HCT116 (cell line): ENCODE results near the gene ZNF74. TPM values are rescaled to one million over a fixed set of nuclear protein-coding genes. Genes with fewer than 3 reads are reported as not detected.
"Not testable (repeated sequence)": the region's sequence is repeated elsewhere in the genome, so short reads cannot be mapped to it uniquely, and the experiment has no call there.

Experiments used
- ATAC-seq: fragments of 200-7000 bp; cut with Tn5 transposase; 2 replicates; pipeline ENCODE4 v1.9.1; 2020; ENCODE audit warnings: mild to moderate bottlenecking, moderate library complexity
- BruUV-seq: library from RNA; stranded (reverse); fragments of 400-500 nt; replicated peaks from 2 replicates; lab custom pipeline; 2021; lab: Mats Ljungman, UMichigan
- CTCF ChIA-PET: fragments of 300-600 bp; sonication (Branson Sonifier 250); formaldehyde crosslinking; loops from one replicate; lab custom pipeline; 2021; ENCODE audit warnings: antibody characterized with exemption; lab: Charles Lee
- POLR2A ChIA-PET: fragments of 300-600, 350-600 bp; sonication (Branson Sonifier 250); formaldehyde crosslinking; loops from one replicate; lab custom pipeline; 2021; ENCODE audit warnings: antibody characterized with exemption; lab: Charles Lee
- RAD21 ChIA-PET, 2 experiments: fragments of 300-600 bp; sonication (Branson Sonifier 250); formaldehyde crosslinking; loops; one replicate each; lab custom pipeline; 2023; ENCODE audit warnings: low total read pairs in 2 of 2; ENCODE audit not compliant: uncharacterized antibody in 2 of 2, unreplicated experiment in 2 of 2, low non-redundant PET in 1 of 2; lab: Charles Lee
- DNase-seq: peaks from one replicate; pipeline ENCODE4 v3.0.0-alpha.2; 2010; ENCODE audit warnings: low read depth, low spot score
- H2AFZ ChIP-seq: fragments of 200-600 bp; shearing (Covaris generic), sonication (generic); 2 replicates; pipeline ENCODE4 v1.6.1; 2017; ENCODE audit warnings: low read depth, mixed run types, mixed read lengths, antibody characterized with exemption, low read length; ENCODE audit not compliant: poor library complexity, severe bottlenecking
- H3K27ac ChIP-seq: 2 replicates; pipeline ENCODE4 v1.5.1; 2012; ENCODE audit warnings: low read depth, low read length
- H3K27me3 ChIP-seq: fragments of 200-600 bp; sonication (generic); 2 replicates; pipeline ENCODE4 v1.6.1; 2016; ENCODE audit warnings: mixed run types, low read length, mixed read lengths; ENCODE audit not compliant: insufficient read depth
- H3K36me3 ChIP-seq, 2 experiments: fragments of 200-500 bp in 1 of 2; fragments of 200-600 bp in 1 of 2; sonication (Bioruptor generic) in 1 of 2; sonication (generic) in 1 of 2; 2 replicates each; pipeline versions ENCODE4 v1.5.1 to v1.6.1; 2014 to 2016; ENCODE audit warnings: low read length in 2 of 2, inconsistent platforms in 1 of 2, mixed read lengths in 1 of 2, mixed run types in 1 of 2; ENCODE audit not compliant: insufficient read depth in 2 of 2, control insufficient read depth in 1 of 2
- H3K4me1 ChIP-seq, 2 experiments: fragments of 200-600 bp in 1 of 2; sonication (generic) in 1 of 2; 2 replicates each; pipeline versions ENCODE4 v1.5.1 to v1.6.1; 2012 to 2017; ENCODE audit warnings: low read length in 2 of 2, inconsistent platforms in 1 of 2, mild to moderate bottlenecking in 1 of 2, mixed read lengths in 1 of 2, mixed run types in 1 of 2, moderate library complexity in 1 of 2; ENCODE audit not compliant: insufficient read depth in 2 of 2, control insufficient read depth in 1 of 2
- H3K4me2 ChIP-seq: fragments of 200-600 bp; sonication (generic); 2 replicates; pipeline ENCODE4 v1.6.1; 2017; ENCODE audit warnings: mixed run types, low read length, mixed read lengths
- H3K4me3 ChIP-seq, 2 experiments: fragments of 200-600 bp in 1 of 2; sonication (generic) in 1 of 2; replicated peaks in 1 of 2; 2 replicates each; pipeline ENCODE4 v1.5.1; 2011 to 2016; ENCODE audit warnings: low read length in 2 of 2, control low read depth in 1 of 2, low read depth in 1 of 2, mild to moderate bottlenecking in 1 of 2, mixed read lengths in 1 of 2, mixed run types in 1 of 2
- H3K79me2 ChIP-seq: fragments of 200-600 bp; sonication (generic); 2 replicates; pipeline ENCODE4 v1.6.1; 2017; ENCODE audit warnings: mild to moderate bottlenecking, mixed run types, low read length, moderate library complexity, mixed read lengths; ENCODE audit not compliant: insufficient read depth
- H3K9ac ChIP-seq: fragments of 200-600 bp; sonication (generic); 2 replicates; pipeline ENCODE4 v1.6.1; 2016; ENCODE audit warnings: low read length, mixed read lengths
- H3K9me2 ChIP-seq: fragments of 200-600 bp; sonication (generic), shearing (Covaris generic); 2 replicates; pipeline ENCODE4 v1.6.1; 2017; ENCODE audit warnings: mixed run types, mild to moderate bottlenecking, moderate library complexity; ENCODE audit not compliant: insufficient read depth
- H3K9me3 ChIP-seq, 2 experiments: fragments of 200-500 bp in 1 of 2; fragments of 200-600 bp in 1 of 2; sonication (Bioruptor generic) in 1 of 2; sonication (generic) in 1 of 2; 2 replicates each; pipeline ENCODE4 v1.6.1; 2014 to 2017; ENCODE audit warnings: low read length in 2 of 2, mixed read lengths in 2 of 2, inconsistent platforms in 1 of 2, low read depth in 1 of 2, mild to moderate bottlenecking in 1 of 2, mixed run types in 1 of 2, moderate library complexity in 1 of 2; ENCODE audit not compliant: control insufficient read depth in 1 of 2, insufficient read depth in 1 of 2
- H4K20me1 ChIP-seq: fragments of 200-600 bp; sonication (generic), shearing (Covaris generic); 2 replicates; pipeline ENCODE4 v1.6.1; 2017; ENCODE audit warnings: mixed run types, mild to moderate bottlenecking, moderate library complexity; ENCODE audit not compliant: insufficient read depth
- EGR1 ChIP-seq: IDR thresholded peaks from 2 replicates; pipeline ENCODE4 v1.6.1; 2012; ENCODE audit warnings: low read depth
- JUND ChIP-seq: IDR thresholded peaks from 2 replicates; pipeline ENCODE4 v1.6.1; 2012
- MAX ChIP-seq: IDR thresholded peaks from 2 replicates; pipeline ENCODE4 v1.6.1; 2012
- POLR2AphosphoS5 ChIP-seq: IDR thresholded peaks from 2 replicates; pipeline ENCODE4 v1.6.1; 2011; ENCODE audit warnings: mild to moderate bottlenecking, low read depth, low read length, moderate library complexity
- RAD21 ChIP-seq: IDR thresholded peaks from 2 replicates; pipeline ENCODE4 v1.6.1; 2012; ENCODE audit warnings: low read depth, mild to moderate bottlenecking
- SRF ChIP-seq: IDR thresholded peaks from 2 replicates; pipeline ENCODE4 v1.6.1; 2012; ENCODE audit warnings: low read depth
- YY1 ChIP-seq: IDR thresholded peaks from 2 replicates; pipeline ENCODE4 v1.6.1; 2011; ENCODE audit warnings: low read length, low read depth, moderate library complexity, mild to moderate bottlenecking; ENCODE audit not compliant: insufficient replicate concordance; ENCODE audit errors: extremely low read depth
- ZNF274 ChIP-seq: fragments of 200-500 bp; sonication (Bioruptor generic); IDR thresholded peaks from 2 replicates; pipeline ENCODE4 v1.6.1; 2014; ENCODE audit warnings: mild to moderate bottlenecking, low read depth, low read length, inconsistent platforms
- intact Hi-C: fragments of 100-400 bp; cut with micrococcal nuclease; formaldehyde crosslinking; loops from 2 replicates; pipeline ENCODE4 v1.10.0; 2022
- total RNA-seq: library from RNA; stranded (reverse); gene quantifications from one replicate; pipeline ENCODE4 v1.2.1, GENCODE V29; 2021; ENCODE audit not compliant: unreplicated experiment

ZNF74 gene
- total RNA-seq, 1 experiment from 2014 or later: 15.4 TPM

GRCh38 chr22:20449819-20450550 lies 56.0 kb downstream of the ZNF74 start (continued):
- TF ChIP-seq SRF (no peak), EGR1 (no peak), YY1 (no peak), ZNF274 (no peak), JUND (no peak), POLR2AphosphoS5 (no peak)

- no peak overlapping the region for H3K4me3 ChIP-seq
- BruUV-seq: no TSS peak
- no peaks in the 10 kb centered on the region for H3K9me3 ChIP-seq
- H3K36me3 ChIP-seq: no peaks in the 10 kb centered on the region; a peak in 1 of 4 replicates
- DNase-seq: no peak
- ChIA-PET POLR2A (no interaction called here), RAD21 (no interaction called here), CTCF (no interaction called here)
- H3K4me1 ChIP-seq: no peaks in the 10 kb centered on the region
- H3K27ac ChIP-seq: no peak overlapping the region
- no peaks in the 10 kb centered on the region for H3K9me2 ChIP-seq
- H3K27me3 ChIP-seq: no peaks in the 10 kb centered on the region
- H4K20me1 ChIP-seq: no peaks in the 10 kb centered on the region
- intact Hi-C loops: no loop called here
- H2AFZ ChIP-seq: no peak overlapping the region
- no peak overlapping the region for H3K4me2 ChIP-seq
- H3K79me2 ChIP-seq: no peaks in the 10 kb centered on the region
- ATAC-seq: no peak
- no peak overlapping the region for H3K9ac ChIP-seq
- no peak for TF ChIP-seq MAX
- no peak for TF ChIP-seq RAD21
- TF ChIP-seq, all 23 proteins: peak for 0
Observed at GRCh38 chr22:20450551-20450906, 56.6 kb downstream of the ZNF74 start.

- H3K79me2 ChIP-seq, BruUV-seq, CTCF ChIA-PET, H2AFZ ChIP-seq, POLR2A ChIA-PET, H3K4me1 ChIP-seq, H3K4me2 ChIP-seq, H3K9ac ChIP-seq, RAD21 ChIA-PET, H3K4me3 ChIP-seq, H3K27ac ChIP-seq, H3K36me3 ChIP-seq, H3K27me3 ChIP-seq, H4K20me1 ChIP-seq, H3K9me3 ChIP-seq, H3K9me2 ChIP-seq, ATAC-seq, DNase-seq, intact Hi-C loops: not testable (repeated sequence)
Observed at GRCh38 chr22:20451129-20451778, 57.3 kb downstream of the ZNF74 start.
